Measurements from ENCODE around the gene PCCB. TPM values are rescaled to one million over a fixed set of nuclear protein-coding genes. Genes with fewer than 3 reads are reported as not detected.

The PCCB gene
- total RNA-seq, 1 experiment from 2014 or later, result 63.4 TPM

DNA sequence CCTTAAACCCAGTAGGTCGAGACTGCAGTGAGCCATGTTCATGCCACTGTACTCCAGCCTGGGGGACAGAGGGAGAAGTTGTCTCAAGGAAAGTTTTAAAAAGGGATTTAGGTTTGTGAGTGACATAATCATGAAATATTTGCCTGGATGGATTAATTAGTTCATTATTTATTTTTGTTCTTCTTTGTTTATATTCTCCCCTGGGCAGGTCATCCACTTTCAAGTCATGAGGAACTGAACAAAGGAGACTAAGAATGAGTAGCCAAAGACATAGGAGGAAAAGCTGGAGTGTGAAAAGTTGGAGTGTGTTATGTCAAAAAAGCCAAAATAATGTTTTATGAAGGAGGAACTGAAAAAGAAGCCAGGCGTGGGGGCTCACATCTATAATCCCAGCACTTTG is 17.7 kb upstream of the PCCB start:
- intact Hi-C loops (cut with micrococcal nuclease; ENCODE audit: unreplicated experiment), result no loop called here
- no TSS peak for BruUV-seq (replicated peaks)
- CTCF ChIA-PET, result no interaction called here

DNA sequence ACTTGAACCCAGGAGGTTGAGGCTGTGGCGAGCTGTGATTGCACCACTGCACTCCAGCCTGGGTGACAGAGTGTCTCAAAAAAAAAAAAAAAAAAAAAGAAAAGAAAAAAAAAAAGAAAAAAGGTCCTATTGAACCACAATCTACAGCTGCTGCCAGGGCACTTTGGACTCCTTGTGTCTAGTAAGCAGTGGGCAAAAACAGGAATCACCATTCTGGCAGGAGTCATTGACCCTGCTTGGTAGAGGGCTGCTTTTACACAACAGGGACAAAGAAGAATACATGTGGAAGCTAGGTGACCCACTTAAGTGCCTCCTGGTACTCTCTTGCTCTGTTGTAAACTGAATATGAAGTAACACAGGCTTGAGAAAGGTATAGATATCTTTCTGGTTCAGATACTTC is 14.6 kb upstream of the PCCB start:
- H3K9me3 ChIP-seq (ENCODE audit: control insufficient read depth, insufficient read depth, low read depth, low read length), result no peaks in the 10 kb centered on the region
- ChIA-PET CTCF (no interaction called here), POLR2A (no interaction called here)
- intact Hi-C loops (cut with micrococcal nuclease; ENCODE audit: unreplicated experiment), result no loop called here
- no peaks in the 10 kb centered on the region for H3K4me1 ChIP-seq (ENCODE audit: control insufficient read depth, insufficient read depth, low read length)
- ATAC-seq (no peak), DNase-seq (ENCODE audit: low read depth, low spot score) (no peak)
- H3K27ac ChIP-seq (ENCODE audit: low read length), result no peak overlapping the region
- TF ChIP-seq, protein P1, sequence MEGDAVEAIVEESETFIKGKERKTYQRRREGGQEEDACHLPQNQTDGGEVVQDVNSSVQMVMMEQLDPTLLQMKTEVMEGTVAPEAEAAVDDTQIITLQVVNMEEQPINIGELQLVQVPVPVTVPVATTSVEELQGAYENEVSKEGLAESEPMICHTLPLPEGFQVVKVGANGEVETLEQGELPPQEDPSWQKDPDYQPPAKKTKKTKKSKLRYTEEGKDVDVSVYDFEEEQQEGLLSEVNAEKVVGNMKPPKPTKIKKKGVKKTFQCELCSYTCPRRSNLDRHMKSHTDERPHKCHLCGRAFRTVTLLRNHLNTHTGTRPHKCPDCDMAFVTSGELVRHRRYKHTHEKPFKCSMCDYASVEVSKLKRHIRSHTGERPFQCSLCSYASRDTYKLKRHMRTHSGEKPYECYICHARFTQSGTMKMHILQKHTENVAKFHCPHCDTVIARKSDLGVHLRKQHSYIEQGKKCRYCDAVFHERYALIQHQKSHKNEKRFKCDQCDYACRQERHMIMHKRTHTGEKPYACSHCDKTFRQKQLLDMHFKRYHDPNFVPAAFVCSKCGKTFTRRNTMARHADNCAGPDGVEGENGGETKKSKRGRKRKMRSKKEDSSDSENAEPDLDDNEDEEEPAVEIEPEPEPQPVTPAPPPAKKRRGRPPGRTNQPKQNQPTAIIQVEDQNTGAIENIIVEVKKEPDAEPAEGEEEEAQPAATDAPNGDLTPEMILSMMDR (IDR thresholded peaks at IDR 0.05), result no peak
- TF ChIP-seq, protein P2, sequence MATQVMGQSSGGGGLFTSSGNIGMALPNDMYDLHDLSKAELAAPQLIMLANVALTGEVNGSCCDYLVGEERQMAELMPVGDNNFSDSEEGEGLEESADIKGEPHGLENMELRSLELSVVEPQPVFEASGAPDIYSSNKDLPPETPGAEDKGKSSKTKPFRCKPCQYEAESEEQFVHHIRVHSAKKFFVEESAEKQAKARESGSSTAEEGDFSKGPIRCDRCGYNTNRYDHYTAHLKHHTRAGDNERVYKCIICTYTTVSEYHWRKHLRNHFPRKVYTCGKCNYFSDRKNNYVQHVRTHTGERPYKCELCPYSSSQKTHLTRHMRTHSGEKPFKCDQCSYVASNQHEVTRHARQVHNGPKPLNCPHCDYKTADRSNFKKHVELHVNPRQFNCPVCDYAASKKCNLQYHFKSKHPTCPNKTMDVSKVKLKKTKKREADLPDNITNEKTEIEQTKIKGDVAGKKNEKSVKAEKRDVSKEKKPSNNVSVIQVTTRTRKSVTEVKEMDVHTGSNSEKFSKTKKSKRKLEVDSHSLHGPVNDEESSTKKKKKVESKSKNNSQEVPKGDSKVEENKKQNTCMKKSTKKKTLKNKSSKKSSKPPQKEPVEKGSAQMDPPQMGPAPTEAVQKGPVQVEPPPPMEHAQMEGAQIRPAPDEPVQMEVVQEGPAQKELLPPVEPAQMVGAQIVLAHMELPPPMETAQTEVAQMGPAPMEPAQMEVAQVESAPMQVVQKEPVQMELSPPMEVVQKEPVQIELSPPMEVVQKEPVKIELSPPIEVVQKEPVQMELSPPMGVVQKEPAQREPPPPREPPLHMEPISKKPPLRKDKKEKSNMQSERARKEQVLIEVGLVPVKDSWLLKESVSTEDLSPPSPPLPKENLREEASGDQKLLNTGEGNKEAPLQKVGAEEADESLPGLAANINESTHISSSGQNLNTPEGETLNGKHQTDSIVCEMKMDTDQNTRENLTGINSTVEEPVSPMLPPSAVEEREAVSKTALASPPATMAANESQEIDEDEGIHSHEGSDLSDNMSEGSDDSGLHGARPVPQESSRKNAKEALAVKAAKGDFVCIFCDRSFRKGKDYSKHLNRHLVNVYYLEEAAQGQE (IDR thresholded peaks at IDR 0.05; ENCODE audit: insufficient read depth in 1 of 2, low read depth in 2 of 2, low read length in 1 of 2), result no peak
- no peak for TF ChIP-seq SIN3A (IDR thresholded peaks at IDR 0.05; ENCODE audit: borderline replicate concordance, insufficient read depth, low read depth, low read length)
- H3K27me3 ChIP-seq (ENCODE audit: control insufficient read depth, insufficient read depth, low read length), result no peaks in the 10 kb centered on the region
- BruUV-seq (replicated peaks), result no TSS peak
- no peaks in the 10 kb centered on the region for H3K36me3 ChIP-seq (ENCODE audit: control insufficient read depth, insufficient read depth, low read length)
- H3K4me3 ChIP-seq (ENCODE audit: low read depth in 2 of 2, low read length in 2 of 2), result no peak overlapping the region
- in situ Hi-C loops (cut with HindIII; ENCODE audit: low pct_unique_long_range_greater_than_20kb, low sequenced_read_pairs), result no loop called here

More for the DNA sequence above, 17.7 kb upstream of the PCCB start:
- Histone ChIP-seq H3K4me3 (ENCODE audit: low read depth in 2 of 2, low read length in 2 of 2) (no peak overlapping the region), H3K4me1 (ENCODE audit: control insufficient read depth, insufficient read depth, low read length) (no peaks in the 10 kb centered on the region), H3K27me3 (ENCODE audit: control insufficient read depth, insufficient read depth, low read length) (no peaks in the 10 kb centered on the region), H3K36me3 (ENCODE audit: control insufficient read depth, insufficient read depth, low read length) (no peaks in the 10 kb centered on the region), H3K27ac (ENCODE audit: low read length) (no peak overlapping the region), H3K9me3 (ENCODE audit: control insufficient read depth, insufficient read depth, low read depth, low read length) (no peaks in the 10 kb centered on the region)
- no peak for DNase-seq (ENCODE audit: low read depth, low spot score)
- no peak for ATAC-seq
- TF ChIP-seq SIN3A (IDR thresholded peaks at IDR 0.05; ENCODE audit: borderline replicate concordance, insufficient read depth, low read depth, low read length), result no peak
- TF ChIP-seq, protein P2 (IDR thresholded peaks at IDR 0.05; ENCODE audit: insufficient read depth in 1 of 2, low read depth in 2 of 2, low read length in 1 of 2), result no peak
- no peak for TF ChIP-seq TCF7L2 (IDR thresholded peaks at IDR 0.05; ENCODE audit: low read depth, low read length)
- TF ChIP-seq POLR2AphosphoS5 (IDR thresholded peaks at IDR 0.05; ENCODE audit: low read depth, low read length), result no peak
- TF ChIP-seq, protein P1 (IDR thresholded peaks at IDR 0.05), result no peak
- in situ Hi-C loops (cut with HindIII; ENCODE audit: low pct_unique_long_range_greater_than_20kb, low sequenced_read_pairs), result no loop called here
- POLR2A ChIA-PET, result interaction anchor here (0.5 kb wide), 1 partner anchor 34 kb away, joined by 6 read pairs; no protein-coding TSS in a partner anchor
